GM13977 (cell line): ENCODE data around the gene MICB.

ENCODE experiments used
- DNase-seq: peaks from one replicate; pipeline ENCODE4 v3.0.0; 2012; ENCODE audit warnings: low spot score
- in situ Hi-C: fragments of 300-500 bp; cut with MboI; formaldehyde crosslinking; loops from one replicate; pipeline ENCODE4 v1.12.0; 2022; ENCODE audit warnings: low sequenced_read_pairs, low pct_unique_long_range_greater_than_20kb, mixed read lengths, inconsistent platforms; ENCODE audit not compliant: unreplicated experiment
- TF ChIP-seq, protein P1 (sequence below): IDR thresholded peaks from 2 replicates; pipeline ENCODE4 v1.5.1; 2012; ENCODE audit warnings: mild to moderate bottlenecking, control low read depth; ENCODE audit not compliant: insufficient read depth; ENCODE audit errors: extremely low read depth, missing control alignments

The MICB gene

DNA sequence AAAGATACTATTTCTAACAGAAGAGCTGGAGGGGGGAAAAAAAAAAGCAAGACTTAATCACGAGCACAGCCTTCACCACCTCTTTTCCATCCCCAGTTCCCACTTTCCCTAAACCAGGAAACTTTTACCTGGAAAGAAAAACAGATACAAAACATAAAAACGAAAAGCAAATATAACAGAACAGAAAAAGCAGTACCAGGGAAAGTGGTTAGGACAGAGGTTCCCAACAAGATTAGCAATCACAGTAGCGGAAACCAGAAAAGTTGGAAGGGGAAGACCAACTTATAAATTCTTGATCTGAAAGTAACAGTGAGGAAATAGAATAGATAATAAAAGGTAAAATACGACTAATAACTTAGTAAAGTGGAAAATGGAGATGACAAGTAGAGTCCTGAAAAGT lies 42.7 kb downstream of the MICB start:
- in situ Hi-C loops, result no loop called here

DNA sequence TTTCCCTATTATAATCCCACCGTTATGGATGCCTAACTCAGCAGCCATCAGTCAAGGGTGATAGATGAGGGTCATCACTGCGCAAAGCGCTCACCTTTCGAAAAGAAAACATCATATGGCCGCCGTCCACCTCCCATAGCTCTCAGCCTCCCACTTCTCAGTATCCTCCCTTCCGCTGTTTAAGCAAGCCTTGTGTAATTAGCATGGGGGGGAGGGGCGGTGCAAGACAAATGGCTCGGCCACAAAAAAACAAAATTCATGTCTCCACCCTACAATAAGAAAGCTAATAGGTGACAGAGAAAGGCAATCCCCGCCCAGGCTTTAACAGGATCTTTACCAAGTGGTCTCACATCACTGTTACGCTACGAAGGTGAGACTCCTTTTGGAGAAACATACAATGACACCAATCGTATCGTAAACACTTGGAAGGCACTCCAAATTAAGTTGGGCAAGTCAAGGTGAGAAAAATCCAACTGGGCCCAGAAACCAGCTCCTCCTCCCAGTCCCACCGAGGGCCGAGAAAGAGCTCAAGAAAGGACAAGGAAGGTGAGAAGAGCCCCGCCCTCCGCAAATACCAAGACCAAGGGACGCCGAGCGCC lies 43.2 kb downstream of the MICB start:
- TF ChIP-seq, protein P1, sequence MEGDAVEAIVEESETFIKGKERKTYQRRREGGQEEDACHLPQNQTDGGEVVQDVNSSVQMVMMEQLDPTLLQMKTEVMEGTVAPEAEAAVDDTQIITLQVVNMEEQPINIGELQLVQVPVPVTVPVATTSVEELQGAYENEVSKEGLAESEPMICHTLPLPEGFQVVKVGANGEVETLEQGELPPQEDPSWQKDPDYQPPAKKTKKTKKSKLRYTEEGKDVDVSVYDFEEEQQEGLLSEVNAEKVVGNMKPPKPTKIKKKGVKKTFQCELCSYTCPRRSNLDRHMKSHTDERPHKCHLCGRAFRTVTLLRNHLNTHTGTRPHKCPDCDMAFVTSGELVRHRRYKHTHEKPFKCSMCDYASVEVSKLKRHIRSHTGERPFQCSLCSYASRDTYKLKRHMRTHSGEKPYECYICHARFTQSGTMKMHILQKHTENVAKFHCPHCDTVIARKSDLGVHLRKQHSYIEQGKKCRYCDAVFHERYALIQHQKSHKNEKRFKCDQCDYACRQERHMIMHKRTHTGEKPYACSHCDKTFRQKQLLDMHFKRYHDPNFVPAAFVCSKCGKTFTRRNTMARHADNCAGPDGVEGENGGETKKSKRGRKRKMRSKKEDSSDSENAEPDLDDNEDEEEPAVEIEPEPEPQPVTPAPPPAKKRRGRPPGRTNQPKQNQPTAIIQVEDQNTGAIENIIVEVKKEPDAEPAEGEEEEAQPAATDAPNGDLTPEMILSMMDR, result no peak
- in situ Hi-C loops, result no loop called here
- DNase-seq, result no peak

More for the DNA sequence above, 42.7 kb downstream of the MICB start:
- TF ChIP-seq, protein P1, result no peak
- DNase-seq, result no peak

DNA sequence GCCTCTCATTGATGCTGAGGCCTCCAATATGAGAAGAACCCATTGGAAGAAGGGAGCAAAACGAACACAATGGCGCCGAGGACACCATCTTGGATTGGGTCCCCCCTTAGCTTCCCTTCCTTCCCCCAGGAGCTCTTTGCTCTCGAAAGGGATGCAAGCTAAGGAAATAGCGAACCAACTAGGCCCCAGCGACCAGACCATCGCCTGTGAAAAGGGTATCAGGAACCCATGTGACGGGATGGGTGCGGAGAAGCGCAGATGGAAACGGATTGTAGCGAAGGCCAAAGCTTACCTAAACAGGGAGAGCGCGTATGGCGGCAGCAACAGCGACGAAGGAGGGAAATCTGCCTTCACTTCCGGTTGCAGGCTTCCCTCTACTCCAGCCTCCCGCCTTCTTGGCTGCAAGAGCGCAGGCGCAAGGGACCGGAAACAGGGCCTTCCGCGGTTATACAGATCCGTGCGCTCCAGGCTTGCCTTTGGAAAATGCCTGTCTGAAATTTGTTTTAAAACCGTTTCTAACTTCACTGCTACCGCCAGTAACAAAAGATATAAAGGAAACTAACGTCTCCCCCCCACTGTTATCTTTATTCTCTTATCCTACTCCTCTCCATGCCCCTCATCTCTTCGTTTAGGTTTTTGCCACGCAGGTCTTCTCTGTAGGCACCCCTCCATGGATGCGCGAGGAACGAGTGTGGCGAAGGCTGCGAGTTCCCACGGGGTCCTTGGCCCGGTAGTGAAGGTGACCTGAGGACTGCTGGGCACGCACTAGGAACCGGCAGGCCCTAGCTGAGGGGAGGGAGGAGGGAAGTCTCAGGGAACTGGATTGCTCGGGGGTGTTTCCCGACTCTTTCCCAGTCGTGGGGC lies 43.9 kb downstream of the MICB start, which contains the start of gene DDX39B:
Gene DDX39B, minus strand, starts transcription at position 346 of the 864 bp plus-strand sequence. CDS start 1,471 bp downstream, outside the sequence.
- TF ChIP-seq, protein P1, result no peak
- DNase-seq, result peak; percentile 92
- in situ Hi-C loops, result no loop called here

DNA sequence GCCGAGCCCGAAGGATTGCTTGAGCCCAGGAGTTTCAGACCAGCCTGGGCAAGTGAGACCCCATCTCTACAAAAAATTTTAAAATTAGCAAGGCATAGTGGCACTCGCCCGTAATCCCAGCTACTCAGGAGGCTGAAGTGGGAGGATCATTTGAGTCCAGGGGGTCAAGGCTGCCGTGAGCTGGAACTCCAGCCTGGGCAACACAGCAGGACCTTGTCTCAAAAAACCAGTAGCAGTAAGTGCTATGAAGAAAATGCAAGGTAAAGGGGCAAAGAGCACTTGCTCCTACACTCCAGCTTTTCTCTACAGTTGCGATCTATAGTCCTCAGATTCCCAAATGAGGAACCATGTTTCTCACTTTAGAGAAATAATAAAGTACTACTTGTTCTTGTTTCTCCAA lies 45.7 kb downstream of the MICB start:
- in situ Hi-C loops, result no loop called here
- TF ChIP-seq, protein P1, result no peak
- no peak for DNase-seq

DNA sequence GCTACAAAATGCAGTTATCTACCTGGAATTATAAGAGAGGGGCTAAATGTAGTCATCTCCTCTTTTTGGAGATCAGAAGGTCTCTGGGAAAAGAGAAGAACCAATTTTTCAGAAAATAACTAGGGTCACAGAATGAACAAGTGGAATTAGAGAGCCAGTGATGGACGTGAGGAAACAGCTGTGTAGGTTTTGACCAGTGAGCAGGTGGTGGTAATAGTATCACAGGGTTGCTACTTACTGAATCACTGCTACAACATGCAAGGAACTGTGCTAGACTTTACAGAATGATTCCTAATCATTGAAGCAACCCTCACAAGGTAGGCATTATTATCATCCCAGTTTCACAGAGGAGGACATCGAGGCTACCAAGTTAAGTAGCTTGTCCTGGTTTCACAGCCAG lies 46.7 kb downstream of the MICB start:
- TF ChIP-seq, protein P1, result no peak
- DNase-seq, result no peak
- in situ Hi-C loops, result no loop called here

DNA sequence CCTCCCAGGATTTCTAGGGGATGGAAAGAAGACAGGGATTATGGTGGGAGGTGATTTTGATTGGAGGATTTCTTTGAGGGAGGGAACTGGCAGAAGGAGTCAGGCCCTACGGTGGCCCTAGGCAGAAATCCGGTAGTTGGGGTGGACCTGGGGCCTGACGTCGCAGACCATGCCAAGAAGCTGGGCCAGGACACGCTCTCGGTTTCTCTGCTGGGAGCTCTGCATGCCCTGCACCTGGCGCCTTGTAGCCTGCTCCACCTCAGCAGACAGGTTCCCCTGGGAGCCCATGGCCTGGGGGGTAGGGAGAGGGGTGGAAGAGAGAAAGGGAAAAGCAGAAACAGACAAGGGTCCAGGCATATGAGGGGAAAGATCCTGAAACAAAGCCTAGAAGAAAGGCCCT lies 47.3 kb downstream of the MICB start:
- in situ Hi-C loops, result no loop called here

More for the DNA sequence above, 47.3 kb downstream of the MICB start:
- TF ChIP-seq, protein P1, result no peak
- DNase-seq, result no peak
